Osteocyte (in vitro differentiated cells): ENCODE measurements around the gene PCCA. TPM values are rescaled to one million over a fixed set of nuclear protein-coding genes. Genes with fewer than 3 reads are reported as not detected.
A peak's percentile ranks its signal among the peaks of the same experiment; 100 is the strongest.

Experiments
- DNase-seq: peaks from one replicate; pipeline ENCODE4 v3.0.0; 2021; ENCODE audit warnings: mixed read lengths; ENCODE audit not compliant: unreplicated experiment; ENCODE audit errors: extremely low spot score
- H3K27ac Mint-ChIP-seq: one replicate; pipeline ENCODE4 v1.8.0; 2021; ENCODE audit warnings: mild to moderate bottlenecking, mixed read lengths; ENCODE audit not compliant: unreplicated experiment
- H3K27me3 Mint-ChIP-seq: one replicate; pipeline ENCODE4 v1.8.0; 2021; ENCODE audit warnings: mixed read lengths; ENCODE audit not compliant: unreplicated experiment
- H3K36me3 Mint-ChIP-seq: one replicate; pipeline ENCODE4 v1.8.0; 2021; ENCODE audit warnings: mixed read lengths; ENCODE audit not compliant: unreplicated experiment
- H3K4me1 Mint-ChIP-seq: one replicate; pipeline ENCODE4 v1.8.0; 2021; ENCODE audit warnings: mixed read lengths; ENCODE audit not compliant: unreplicated experiment
- H3K4me3 Mint-ChIP-seq: one replicate; pipeline ENCODE4 v1.8.0; 2021; ENCODE audit warnings: mild to moderate bottlenecking, moderate library complexity, mixed read lengths; ENCODE audit not compliant: unreplicated experiment
- H3K9me3 Mint-ChIP-seq: one replicate; pipeline ENCODE4 v1.8.0; 2021; ENCODE audit warnings: mixed read lengths; ENCODE audit not compliant: unreplicated experiment
- CTCF ChIP-seq: fragments of 200-600 bp; sonication (generic); IDR thresholded peaks from 2 replicates; pipeline ENCODE4 v1.5.0; 2021; ENCODE audit warnings: antibody characterized with exemption, mild to moderate bottlenecking, moderate library complexity
- total RNA-seq: library from RNA; stranded (reverse); gene quantifications from 2 replicates; pipeline ENCODE4 v1.2.1, GENCODE V29; 2021

The PCCA gene
- total RNA-seq, 1 donor from 2014 or later = 33.7 TPM

- Mint-ChIP-seq H3K4me1 (peaks cover 4% of the 10 kb centered on the region), H3K9me3 (no peaks in the 10 kb centered on the region), H3K36me3 (peaks cover 21% of the 10 kb centered on the region), H3K27me3 (no peaks in the 10 kb centered on the region), H3K4me3 (no peak overlapping the region), H3K27ac (no peak overlapping the region)
- peak; percentile 73 for DNase-seq
- no peak for TF ChIP-seq CTCF
Measured at GRCh38 chr13:100532836-100533435, 444.0 kb downstream of the PCCA start.

GRCh38 chr13:100533588-100534041 is 444.7 kb downstream of the PCCA start:
- Mint-ChIP-seq H3K4me1 (peaks cover 4% of the 10 kb centered on the region), H3K4me3 (no peak overlapping the region), H3K36me3 (peaks cover 18% of the 10 kb centered on the region), H3K27ac (no peak overlapping the region), H3K27me3 (no peaks in the 10 kb centered on the region), H3K9me3 (no peaks in the 10 kb centered on the region)
- DNase-seq = peak; percentile 75
- TF ChIP-seq CTCF = no peak

GRCh38 chr13:100534147-100534843 is 445.4 kb downstream of the PCCA start:
- H3K27ac Mint-ChIP-seq = no peak overlapping the region
- TF ChIP-seq CTCF = no peak
- H3K4me1 Mint-ChIP-seq = peaks cover 4% of the 10 kb centered on the region
- peak; percentile 79 for DNase-seq
- H3K36me3 Mint-ChIP-seq = peaks cover 15% of the 10 kb centered on the region
- H3K27me3 Mint-ChIP-seq = no peaks in the 10 kb centered on the region
- H3K4me3 Mint-ChIP-seq = no peak overlapping the region
- H3K9me3 Mint-ChIP-seq = no peaks in the 10 kb centered on the region

- Mint-ChIP-seq H3K4me1 (peaks cover 4% of the 10 kb centered on the region), H3K27ac (no peak overlapping the region), H3K4me3 (no peak overlapping the region), H3K9me3 (no peaks in the 10 kb centered on the region), H3K27me3 (no peaks in the 10 kb centered on the region), H3K36me3 (peaks cover 14% of the 10 kb centered on the region)
- DNase-seq = no peak
- no peak for TF ChIP-seq CTCF
Measured at GRCh38 chr13:100534911-100535310, 446.0 kb downstream of the PCCA start.

- no peaks in the 10 kb centered on the region for H3K9me3 Mint-ChIP-seq
- DNase-seq = peak; percentile 59
- H3K27me3 Mint-ChIP-seq = no peaks in the 10 kb centered on the region
Measured at GRCh38 chr13:100535426-100536135, 446.7 kb downstream of the PCCA start.

More at GRCh38 chr13:100535426-100536135, 446.7 kb downstream of the PCCA start:
- H3K27ac Mint-ChIP-seq = no peak overlapping the region
- H3K4me1 Mint-ChIP-seq = peaks cover 2% of the 10 kb centered on the region
- peaks cover 15% of the 10 kb centered on the region for H3K36me3 Mint-ChIP-seq
- no peak for TF ChIP-seq CTCF
- no peak overlapping the region for H3K4me3 Mint-ChIP-seq
